Mesenchymal stem cell (in vitro differentiated cells and primary cell): ENCODE measurements around the gene TFAP2C.

Experiments
- DNase-seq: peaks from one replicate; pipeline ENCODE4 v3.0.0-alpha.2; 2013
- H2AFZ ChIP-seq: one replicate; pipeline ENCODE4 v1.6.1; 2013; ENCODE audit warnings: low read depth, mild to moderate bottlenecking, control low read depth, inconsistent platforms, low read length, moderate library complexity
- H2AK5ac ChIP-seq: 2 replicates; pipeline ENCODE4 v1.6.1; 2013; ENCODE audit warnings: low read length, moderate library complexity, mild to moderate bottlenecking, inconsistent platforms; ENCODE audit not compliant: severe bottlenecking
- H2BK120ac ChIP-seq: one replicate; pipeline ENCODE4 v1.6.1; 2013; ENCODE audit warnings: low read depth, mild to moderate bottlenecking, inconsistent platforms, low read length, moderate library complexity
- H2BK12ac ChIP-seq, 2 experiments: one replicate each; pipeline ENCODE4 v1.6.1; 2013; ENCODE audit warnings: inconsistent platforms in 2 of 2, low read length in 2 of 2, mild to moderate bottlenecking in 2 of 2, moderate library complexity in 2 of 2, control low read depth in 1 of 2
- H2BK15ac ChIP-seq: one replicate; pipeline ENCODE4 v1.6.1; 2013; ENCODE audit warnings: mild to moderate bottlenecking, low read depth, inconsistent platforms; ENCODE audit not compliant: poor library complexity, severe bottlenecking
- H2BK5ac ChIP-seq: 2 replicates; pipeline ENCODE4 v1.6.1; 2013; ENCODE audit warnings: low read depth, mild to moderate bottlenecking, low read length, control low read depth, inconsistent platforms; ENCODE audit not compliant: poor library complexity, severe bottlenecking
- H3K14ac ChIP-seq, 2 experiments: one replicate each; pipeline ENCODE4 v1.6.1; 2013; ENCODE audit warnings: inconsistent platforms in 2 of 2, low read length in 2 of 2, control low read depth in 1 of 2, mild to moderate bottlenecking in 1 of 2, moderate library complexity in 1 of 2
- H3K18ac ChIP-seq, 2 experiments: one replicate each; pipeline ENCODE4 v1.6.1; 2013; ENCODE audit warnings: inconsistent platforms in 2 of 2, low read length in 2 of 2, control low read depth in 1 of 2, low read depth in 1 of 2, mild to moderate bottlenecking in 1 of 2
- H3K23ac ChIP-seq, 2 experiments: one replicate each; pipeline ENCODE4 v1.6.1; 2013; ENCODE audit warnings: inconsistent platforms in 2 of 2, low read length in 2 of 2, mild to moderate bottlenecking in 2 of 2, moderate library complexity in 2 of 2, control low read depth in 1 of 2
- H3K27ac ChIP-seq: 2 replicates; pipeline ENCODE4 v1.5.1; 2013; ENCODE audit warnings: mild to moderate bottlenecking, moderate library complexity, low read length, control low read depth, inconsistent platforms; ENCODE audit not compliant: poor library complexity, severe bottlenecking
- H3K27me3 ChIP-seq, 2 experiments: 2 replicates each; pipeline versions ENCODE4 v1.6.1 to v1.7.0; 2013; ENCODE audit warnings: low read length in 2 of 2, mild to moderate bottlenecking in 2 of 2, moderate library complexity in 2 of 2, control low read depth in 1 of 2, inconsistent platforms in 1 of 2; ENCODE audit not compliant: control insufficient read depth in 1 of 2, insufficient read depth in 1 of 2
- H3K36me3 ChIP-seq, 2 experiments: 2 replicates each; pipeline versions ENCODE4 v1.6.1 to v1.7.0; 2013; ENCODE audit warnings: low read length in 2 of 2, control low read depth in 1 of 2, inconsistent platforms in 1 of 2, low read depth in 1 of 2, mild to moderate bottlenecking in 1 of 2; ENCODE audit not compliant: insufficient read depth in 2 of 2, control insufficient read depth in 1 of 2
- H3K4ac ChIP-seq, 2 experiments: one replicate each; pipeline ENCODE4 v1.6.1; 2013; ENCODE audit warnings: inconsistent platforms in 2 of 2, low read length in 2 of 2, mild to moderate bottlenecking in 2 of 2, moderate library complexity in 2 of 2, control low read depth in 1 of 2, low read depth in 1 of 2
- H3K4me1 ChIP-seq: 2 replicates; pipeline ENCODE4 v1.6.1; 2013; ENCODE audit warnings: low read depth, low read length, control low read depth; ENCODE audit not compliant: control insufficient read depth, insufficient read depth
- H3K4me2 ChIP-seq: 2 replicates; pipeline ENCODE4 v1.6.1; 2013; ENCODE audit warnings: low read length, mild to moderate bottlenecking, inconsistent platforms; ENCODE audit not compliant: poor library complexity, severe bottlenecking
- H3K4me3 ChIP-seq, 2 experiments: 2 replicates each; pipeline versions ENCODE4 v1.5.1 to v1.7.0; 2013; ENCODE audit warnings: low read length in 2 of 2, mild to moderate bottlenecking in 2 of 2, control low read depth in 1 of 2, low read depth in 1 of 2; ENCODE audit not compliant: insufficient read depth in 1 of 2
- H3K79me1 ChIP-seq: replicated peaks from 2 replicates; pipeline ENCODE4 v1.6.1; 2013; ENCODE audit warnings: mild to moderate bottlenecking, control low read depth, low read length, inconsistent platforms; ENCODE audit not compliant: poor library complexity, severe bottlenecking
- H3K9ac ChIP-seq: 2 replicates; pipeline ENCODE4 v1.7.0; 2013; ENCODE audit warnings: mild to moderate bottlenecking, low read length, moderate library complexity
- H3K9me3 ChIP-seq: 2 replicates; pipeline ENCODE4 v1.7.0; 2013; ENCODE audit warnings: mild to moderate bottlenecking, low read length; ENCODE audit not compliant: control insufficient read depth
- H4K8ac ChIP-seq: one replicate; pipeline ENCODE4 v1.6.1; 2013; ENCODE audit warnings: inconsistent platforms, mild to moderate bottlenecking, low read length, moderate library complexity
- H4K91ac ChIP-seq: one replicate; pipeline ENCODE4 v1.6.1; 2013; ENCODE audit warnings: mild to moderate bottlenecking, low read length, inconsistent platforms
- WGBS: methylation state at CpG from one replicate; pipeline ENCODE4 v1.1.7; 2013; ENCODE audit warnings: mixed read lengths; 5-methylcytosine and 5-hydroxymethylcytosine counted together

TFAP2C gene

DNA sequence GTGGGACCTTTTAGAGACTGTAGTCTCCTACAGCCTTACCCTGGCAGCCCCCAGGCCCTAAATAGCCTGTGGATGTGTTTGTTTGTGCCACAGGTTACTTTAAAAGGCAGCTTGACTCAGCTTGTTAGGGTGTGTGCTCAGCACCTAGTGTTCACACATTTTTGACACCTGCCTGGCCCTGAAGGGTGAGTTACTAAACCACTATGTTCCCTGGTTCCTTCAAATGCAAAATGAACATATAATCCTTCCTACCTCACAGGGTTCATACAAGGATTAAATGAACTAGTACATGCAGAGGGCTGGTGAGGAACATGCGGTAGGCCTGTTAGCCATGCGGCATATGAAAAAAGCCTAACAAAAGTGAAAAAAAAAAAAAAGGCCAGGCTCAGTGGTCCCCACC is 14.9 kb upstream of the TFAP2C start:
- no peak overlapping the region for H3K14ac ChIP-seq
- no peak overlapping the region for H2AFZ ChIP-seq
- 100% methylated on average over 2 of the region's 2 CpGs for WGBS
- peaks cover 0 to 20% of the 10 kb centered on the region in 2 experiments for H3K27me3 ChIP-seq
- no peak overlapping the region for H3K9ac ChIP-seq
- H2BK15ac ChIP-seq, result no peak overlapping the region
- no peak overlapping the region for H3K4ac ChIP-seq
- no peaks in the 10 kb centered on the region for H3K36me3 ChIP-seq
- no peak overlapping the region for H2BK120ac ChIP-seq
- no peak overlapping the region for H3K27ac ChIP-seq
- H3K4me2 ChIP-seq, result no peak overlapping the region
- no peak overlapping the region for H4K8ac ChIP-seq
- H2AK5ac ChIP-seq, result no peak overlapping the region
- H3K23ac ChIP-seq, result no peak overlapping the region
- H3K18ac ChIP-seq, result no peak overlapping the region
- no peak for DNase-seq
- H4K91ac ChIP-seq, result no peak overlapping the region
- H3K79me1 ChIP-seq, result no peaks in the 10 kb centered on the region
- no peaks in the 10 kb centered on the region for H3K9me3 ChIP-seq
- H3K4me1 ChIP-seq, result no peaks in the 10 kb centered on the region
- no peak overlapping the region for H2BK5ac ChIP-seq
- H2BK12ac ChIP-seq, result no peak overlapping the region
- H3K4me3 ChIP-seq, result no peak overlapping the region

DNA sequence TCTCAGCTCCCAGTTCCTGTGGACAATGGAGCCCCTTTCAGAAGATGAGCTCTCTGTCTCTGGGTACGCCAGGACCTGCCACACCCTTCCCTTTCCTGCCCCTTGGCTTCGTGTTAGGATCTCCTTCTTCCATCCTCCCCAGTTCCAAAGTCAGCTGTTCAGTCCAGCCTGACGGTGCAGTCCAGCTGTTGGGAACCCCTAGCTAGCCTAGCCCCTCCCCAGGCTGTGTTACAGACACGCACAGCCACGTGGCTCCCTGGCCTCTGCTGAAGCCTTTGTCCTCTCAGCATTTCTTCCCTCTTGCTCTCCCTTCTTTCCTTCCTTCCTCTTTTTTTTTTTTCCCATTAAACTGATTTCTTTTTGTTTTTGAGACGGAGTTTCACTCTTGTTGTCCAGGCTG is 12.4 kb upstream of the TFAP2C start:
- Histone ChIP-seq H3K36me3 (no peaks in the 10 kb centered on the region), H3K9ac (no peak overlapping the region), H3K14ac (no peak overlapping the region), H3K79me1 (no peaks in the 10 kb centered on the region), H2BK15ac (no peak overlapping the region), H4K91ac (no peak overlapping the region), H4K8ac (peak overlapping the region; percentile 29), H2AFZ (no peak overlapping the region), H3K27ac (no peak overlapping the region), H3K4me3 (no peak overlapping the region), H3K23ac (no peak overlapping the region), H2AK5ac (no peak overlapping the region), H2BK120ac (no peak overlapping the region), H3K4ac (no peak overlapping the region), H3K18ac (no peak overlapping the region), H3K27me3 (peaks cover 0 to 12% of the 10 kb centered on the region in 2 experiments), H3K4me2 (no peak overlapping the region), H3K4me1 (no peaks in the 10 kb centered on the region), H2BK12ac (no peak overlapping the region), H3K9me3 (no peaks in the 10 kb centered on the region), H2BK5ac (no peak overlapping the region)
- 76% methylated on average over 6 of the region's 6 CpGs for WGBS
- no peak for DNase-seq

DNA sequence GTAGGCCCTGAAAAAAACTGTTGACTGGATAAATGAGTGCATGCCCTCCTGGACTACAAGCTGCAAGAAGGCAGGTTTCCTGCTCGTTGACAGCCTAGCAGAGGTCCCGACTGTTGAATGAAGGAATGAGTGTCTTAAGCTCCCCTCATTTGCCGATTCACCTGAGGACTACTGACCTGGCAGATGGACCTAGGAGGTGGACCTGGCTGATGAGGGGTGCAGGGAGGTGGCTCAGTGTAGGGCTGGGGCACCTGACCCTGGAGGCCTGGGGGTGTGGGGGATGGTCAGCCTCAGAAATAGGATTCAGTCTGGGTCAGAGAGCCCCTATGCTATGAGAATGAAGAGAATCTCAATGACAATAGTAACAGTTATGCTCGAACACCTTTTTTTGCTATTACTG is 11.6 kb upstream of the TFAP2C start:
- Histone ChIP-seq H3K4me1 (no peaks in the 10 kb centered on the region), H3K4me3 (no peak overlapping the region), H3K23ac (no peak overlapping the region), H2BK120ac (no peak overlapping the region), H3K9ac (no peak overlapping the region), H3K27ac (no peak overlapping the region), H3K14ac (no peak overlapping the region), H2AK5ac (no peak overlapping the region), H3K18ac (no peak overlapping the region), H2BK12ac (no peak overlapping the region), H4K91ac (no peak overlapping the region), H3K4me2 (no peak overlapping the region), H3K27me3 (peaks cover 0 to 12% of the 10 kb centered on the region in 2 experiments), H2AFZ (no peak overlapping the region), H3K9me3 (no peaks in the 10 kb centered on the region), H3K4ac (no peak overlapping the region), H4K8ac (no peak overlapping the region), H3K36me3 (no peaks in the 10 kb centered on the region), H2BK15ac (no peak overlapping the region), H2BK5ac (no peak overlapping the region), H3K79me1 (no peaks in the 10 kb centered on the region)
- DNase-seq, result no peak
- WGBS, result 80% methylated on average over 3 of the region's 4 CpGs

DNA sequence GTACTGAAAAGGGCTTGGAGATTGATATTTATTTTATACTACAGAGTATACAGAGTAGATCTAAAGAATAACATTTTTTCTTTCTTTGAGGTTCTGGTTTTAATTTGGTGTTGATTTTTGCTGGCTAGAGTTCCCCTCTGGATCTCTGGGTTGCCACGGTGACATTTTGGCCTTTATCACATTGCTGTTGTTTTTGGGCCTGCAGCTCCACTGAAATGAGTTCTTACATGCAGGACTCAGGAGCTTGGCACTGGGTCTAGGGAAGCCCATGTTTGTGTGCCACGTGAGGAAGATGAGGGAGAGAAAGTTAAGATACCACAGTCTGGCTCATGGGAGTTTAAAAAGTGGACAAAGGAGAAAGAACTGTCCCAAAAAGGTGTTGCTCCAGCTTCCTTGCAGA is 7.4 kb upstream of the TFAP2C start:
- Histone ChIP-seq H3K36me3 (peaks cover 0 to 3% of the 10 kb centered on the region in 2 experiments), H3K23ac (no peak overlapping the region), H3K4ac (no peak overlapping the region), H3K9me3 (no peaks in the 10 kb centered on the region), H4K91ac (no peak overlapping the region), H3K4me3 (no peak overlapping the region), H3K27me3 (peaks cover 27 to 33% of the 10 kb centered on the region in 2 experiments), H2BK12ac (no peak overlapping the region), H3K4me2 (no peak overlapping the region), H3K9ac (no peak overlapping the region), H2AK5ac (no peak overlapping the region), H2BK120ac (no peak overlapping the region), H4K8ac (no peak overlapping the region), H3K14ac (no peak overlapping the region), H2AFZ (no peak overlapping the region), H3K79me1 (no peaks in the 10 kb centered on the region), H3K4me1 (peaks cover 13% of the 10 kb centered on the region), H3K18ac (no peak overlapping the region), H3K27ac (no peak overlapping the region), H2BK5ac (no peak overlapping the region), H2BK15ac (no peak overlapping the region)
- 86% methylated on average over 2 of the region's 2 CpGs for WGBS
- no peak for DNase-seq
